ENCODE data around the gene RNF6. TPM values are rescaled to one million over a fixed set of nuclear protein-coding genes. Genes with fewer than 3 reads are reported as not detected.

The RNF6 gene
- polyA plus RNA-seq, 3 donors = 8.9 to 20.3 (median 15.0) TPM

- no peaks in the 10 kb centered on the region for H4K20me1 ChIP-seq (ENCODE audit: insufficient read depth, low read length)
- no peak overlapping the region for H3K27ac ChIP-seq (ENCODE audit: low read depth in 1 of 2, low read length in 2 of 2)
- Mint-ChIP-seq H3K27me3 (ENCODE audit: low read depth in 3 of 3) (peaks cover 3 to 7% (median 5%) of the 10 kb centered on the region in 3 donors), H3K4me3 (no peak overlapping the region), H3K36me3 (no peaks in the 10 kb centered on the region), H3K4me1 (peaks cover 16% of the 10 kb centered on the region), H3K27ac (no peak overlapping the region), H3K9me3 (no peaks in the 10 kb centered on the region)
- intact Hi-C loops (cut with micrococcal nuclease) = no loop called here
- peaks cover 10% of the 10 kb centered on the region for H3K79me2 ChIP-seq (ENCODE audit: insufficient read depth, low read length)
- no peak overlapping the region for H3K4me3 ChIP-seq (replicated peaks in 1 of 3; ENCODE audit: low read depth in 2 of 3, low read length in 3 of 3)
- no peak overlapping the region for H2AFZ ChIP-seq (ENCODE audit: insufficient read depth, low read depth, low read length, poor library complexity, severe bottlenecking)
- no peak overlapping the region for H3K4me2 ChIP-seq (replicated peaks; ENCODE audit: extremely low read depth, low read length, poor library complexity, severe bottlenecking)
- H3K9ac ChIP-seq (ENCODE audit: insufficient read depth, low read length, poor library complexity, severe bottlenecking) = no peak overlapping the region
- no peaks in the 10 kb centered on the region for H3K27me3 ChIP-seq (ENCODE audit: control insufficient read depth in 2 of 2, insufficient read depth in 2 of 2, low read length in 2 of 2)
- H3K4me1 ChIP-seq (ENCODE audit: control insufficient read depth in 1 of 2, insufficient read depth in 2 of 2, low read length in 2 of 2) = peaks cover 12 to 15% of the 10 kb centered on the region in 2 donors
- no peak for TF ChIP-seq CTCF (IDR thresholded peaks at IDR 0.05)
- 97% methylated on average over 4 of the region's 7 CpGs for WGBS (ENCODE audit: insufficient coverage)
- no peaks in the 10 kb centered on the region for H3K9me3 ChIP-seq (replicated peaks in 1 of 2; ENCODE audit: control insufficient read depth in 1 of 2, insufficient read depth in 1 of 2, low read length in 2 of 2)
- DNase-seq = no peak
- H3K36me3 ChIP-seq (replicated peaks in 1 of 2; ENCODE audit: control insufficient read depth in 1 of 2, insufficient read depth in 2 of 2, low read length in 2 of 2) = no peaks in the 10 kb centered on the region
Observed at GRCh38 chr13:26225896-26226617, 3.9 kb upstream of the RNF6 start.

- H3K79me2 ChIP-seq (ENCODE audit: insufficient read depth, low read length) = peaks cover 27% of the 10 kb centered on the region
- H4K20me1 ChIP-seq (ENCODE audit: insufficient read depth, low read length) = no peaks in the 10 kb centered on the region
- no peak for DNase-seq
- Mint-ChIP-seq H3K4me1 (peaks cover 27% of the 10 kb centered on the region), H3K36me3 (peaks cover 16 to 21% of the 10 kb centered on the region in 2 donors), H3K27ac (peak overlapping the region; percentile 94 to 99 (median 98)), H3K9me3 (no peaks in the 10 kb centered on the region), H3K4me3 (peak overlapping the region; percentile 98 to 100), H3K27me3 (ENCODE audit: low read depth in 3 of 3) (peaks cover 2 to 4% (median 3%) of the 10 kb centered on the region in 3 donors)
- intact Hi-C loops (cut with micrococcal nuclease) = loop anchor here in 1 of 2 donors (2.0 to 5.0 kb wide), 2 partner anchors 32 to 35 kb away; partner anchors contain the start of gene CDK8
- peaks cover 24 to 28% of the 10 kb centered on the region in 2 donors for H3K36me3 ChIP-seq (replicated peaks in 1 of 2; ENCODE audit: control insufficient read depth in 1 of 2, insufficient read depth in 2 of 2, low read length in 2 of 2)
- H3K4me1 ChIP-seq (ENCODE audit: control insufficient read depth in 1 of 2, insufficient read depth in 2 of 2, low read length in 2 of 2) = peaks cover 19 to 30% of the 10 kb centered on the region in 2 donors
- peak overlapping the region; percentile 84 to 99 (median 95) for H3K4me3 ChIP-seq (replicated peaks in 1 of 3; ENCODE audit: low read depth in 2 of 3, low read length in 3 of 3)
- 4% methylated on average over 8 of the region's 16 CpGs for WGBS (ENCODE audit: insufficient coverage)
- TF ChIP-seq CTCF (IDR thresholded peaks at IDR 0.05) = no peak
- peak overlapping the region; percentile 85 to 98 for H3K27ac ChIP-seq (ENCODE audit: low read depth in 1 of 2, low read length in 2 of 2)
- peak overlapping the region; percentile 99 for H3K9ac ChIP-seq (ENCODE audit: insufficient read depth, low read length, poor library complexity, severe bottlenecking)
- peak overlapping the region; percentile 100 for H2AFZ ChIP-seq (ENCODE audit: insufficient read depth, low read depth, low read length, poor library complexity, severe bottlenecking)
- no peaks in the 10 kb centered on the region for H3K9me3 ChIP-seq (replicated peaks in 1 of 2; ENCODE audit: control insufficient read depth in 1 of 2, insufficient read depth in 1 of 2, low read length in 2 of 2)
- no peaks in the 10 kb centered on the region for H3K27me3 ChIP-seq (ENCODE audit: control insufficient read depth in 2 of 2, insufficient read depth in 2 of 2, low read length in 2 of 2)
- peak overlapping the region; percentile 90 for H3K4me2 ChIP-seq (replicated peaks; ENCODE audit: extremely low read depth, low read length, poor library complexity, severe bottlenecking)
Observed at GRCh38 chr13:26222520-26223046, 469 bp upstream of the RNF6 start.
